Activated T-cell treated with anti-CD3 and anti-CD28 coated beads, Interleukin-2, amount 50 U/mL, for 72 hours (primary cell): Measurements from ENCODE around the gene ST3GAL5. TPM values are rescaled to one million over a fixed set of nuclear protein-coding genes. Genes with fewer than 3 reads are reported as not detected.
"Not testable (repeated sequence)": the region's sequence is repeated elsewhere in the genome, so short reads cannot be mapped to it uniquely, and the experiment has no call there.

Experiments
- ATAC-seq, 2 donors: fragments of 150-1000 bp; cut with Tn5 transposase; replicated peaks in 1 of 2; 2 replicates each; pipeline ENCODE4 v1.10.0; 2021; ENCODE audit warnings: moderate library complexity in 2 of 2, mild to moderate bottlenecking in 1 of 2
- DNase-seq, 2 donors: peaks; one replicate each; pipeline ENCODE4 v3.0.0; 2021 to 2022; ENCODE audit warnings: mixed read lengths in 1 of 2
- H3K27ac Mint-ChIP-seq: one replicate; pipeline ENCODE4 v1.8.0; 2022; ENCODE audit warnings: mild to moderate bottlenecking, moderate library complexity, mixed read lengths
- H3K27me3 Mint-ChIP-seq: one replicate; pipeline ENCODE4 v1.8.0; 2022; ENCODE audit warnings: low read depth, mixed read lengths
- H3K36me3 Mint-ChIP-seq, 2 donors: one replicate each; pipeline ENCODE4 v1.8.0; 2022; ENCODE audit warnings: mixed read lengths in 2 of 2, mild to moderate bottlenecking in 1 of 2; ENCODE audit not compliant: insufficient read depth in 2 of 2
- H3K4me1 Mint-ChIP-seq: one replicate; pipeline ENCODE4 v1.8.0; 2022; ENCODE audit warnings: low read depth, mixed read lengths
- H3K4me3 Mint-ChIP-seq, 2 donors: one replicate each; pipeline ENCODE4 v1.8.0; 2022; ENCODE audit warnings: mild to moderate bottlenecking in 2 of 2, mixed read lengths in 2 of 2, moderate library complexity in 2 of 2
- H3K9me3 Mint-ChIP-seq, 2 donors: one replicate each; pipeline ENCODE4 v1.8.0; 2022; ENCODE audit warnings: mixed read lengths in 2 of 2
- total RNA-seq, 2 donors: library from RNA; stranded (reverse); gene quantifications; one replicate each; pipeline ENCODE4 v1.2.3, GENCODE V29; 2022

Gene ST3GAL5
- total RNA-seq: 10 to 100 TPM; 10.4 to 11.3 TPM

- peak; percentile 88 to 89 for ATAC-seq
- peak within 1 kb of the TSS; percentile 91 for H3K27ac Mint-ChIP-seq
- peak within 1 kb of the TSS; percentile 87 to 97 for H3K4me3 Mint-ChIP-seq
- H3K36me3 Mint-ChIP-seq: peaks cover 0 to 3% of the 10 kb centered on the region in 2 donors
- H3K4me1 Mint-ChIP-seq: peaks cover 60% of the 10 kb centered on the region
- DNase-seq: peak; percentile 95 to 97
- no peaks in the 10 kb centered on the region for H3K9me3 Mint-ChIP-seq
- peaks cover 5% of the 10 kb centered on the region for H3K27me3 Mint-ChIP-seq
Measured at GRCh38 chr2:85888684-85889626, at the start of gene ST3GAL5. TSS of gene ST3GAL5 (minus strand) at chr2:85888990. CDS start at chr2:85888905, 85 bp downstream.

- H3K4me3 Mint-ChIP-seq: no peak overlapping the region
- H3K9me3 Mint-ChIP-seq: peaks cover 10 to 13% of the 10 kb centered on the region in 2 donors
- H3K36me3 Mint-ChIP-seq: peaks cover 6 to 11% of the 10 kb centered on the region in 2 donors
- no peak for ATAC-seq
- DNase-seq: no peak
- H3K4me1 Mint-ChIP-seq: peaks cover 10% of the 10 kb centered on the region
- H3K27ac Mint-ChIP-seq: no peak overlapping the region
- H3K27me3 Mint-ChIP-seq: peaks cover 5% of the 10 kb centered on the region
Measured at GRCh38 chr2:85938456-85938855, 49.7 kb upstream of the ST3GAL5 start.

GRCh38 chr2:85937069-85937439 is 48.3 kb upstream of the ST3GAL5 start:
- Mint-ChIP-seq H3K4me1 (peaks cover 16% of the 10 kb centered on the region), H3K27me3 (peaks cover 5% of the 10 kb centered on the region), H3K4me3 (no peak overlapping the region), H3K27ac (no peak overlapping the region), H3K36me3 (peaks cover 0 to under 1% of the 10 kb centered on the region in 2 donors), H3K9me3 (peaks cover under 1 to 4% of the 10 kb centered on the region in 2 donors)
- no peak for DNase-seq
- no peak for ATAC-seq

- DNase-seq (no peak), ATAC-seq (no peak)
- no peaks in the 10 kb centered on the region for H3K36me3 Mint-ChIP-seq
- no peak overlapping the region for H3K4me3 Mint-ChIP-seq
- H3K4me1 Mint-ChIP-seq: peaks cover 16% of the 10 kb centered on the region
- H3K27me3 Mint-ChIP-seq: peaks cover 5% of the 10 kb centered on the region
- no peak overlapping the region for H3K27ac Mint-ChIP-seq
- H3K9me3 Mint-ChIP-seq: peaks cover 0 to 3% of the 10 kb centered on the region in 2 donors
Measured at GRCh38 chr2:85936421-85937068, 47.8 kb upstream of the ST3GAL5 start.

- Mint-ChIP-seq H3K4me1 (peaks cover 16% of the 10 kb centered on the region), H3K4me3 (no peak overlapping the region), H3K27me3 (peaks cover 5% of the 10 kb centered on the region), H3K27ac (no peak overlapping the region), H3K36me3 (no peaks in the 10 kb centered on the region), H3K9me3 (no peaks in the 10 kb centered on the region)
- DNase-seq: no peak
- ATAC-seq: no peak
Measured at GRCh38 chr2:85935746-85936208, 47.0 kb upstream of the ST3GAL5 start.

- H3K27ac Mint-ChIP-seq: no peak overlapping the region
- peaks cover 16% of the 10 kb centered on the region for H3K4me1 Mint-ChIP-seq
- H3K9me3 Mint-ChIP-seq: no peaks in the 10 kb centered on the region
- H3K27me3 Mint-ChIP-seq: peaks cover 5% of the 10 kb centered on the region
- ATAC-seq: no peak
- H3K36me3 Mint-ChIP-seq: no peaks in the 10 kb centered on the region
- no peak overlapping the region for H3K4me3 Mint-ChIP-seq
- no peak for DNase-seq
Measured at GRCh38 chr2:85935170-85935745, 46.5 kb upstream of the ST3GAL5 start.

GRCh38 chr2:85933753-85934594 is 45.2 kb upstream of the ST3GAL5 start:
- Mint-ChIP-seq H3K36me3 (no peaks in the 10 kb centered on the region), H3K27ac (no peak overlapping the region), H3K27me3 (peaks cover under 1% of the 10 kb centered on the region), H3K4me1 (peaks cover 16% of the 10 kb centered on the region), H3K9me3 (no peaks in the 10 kb centered on the region), H3K4me3 (no peak overlapping the region)
- DNase-seq: peak in 1 of 2 donors; percentile 17
- peak; percentile 86 for ATAC-seq

GRCh38 chr2:85931151-85931550 is 42.4 kb upstream of the ST3GAL5 start:
- not testable (repeated sequence) for H3K27me3 Mint-ChIP-seq, H3K27ac Mint-ChIP-seq, ATAC-seq

GRCh38 chr2:85930129-85931124 is 41.6 kb upstream of the ST3GAL5 start:
- Mint-ChIP-seq H3K4me3 (no peak overlapping the region), H3K36me3 (no peaks in the 10 kb centered on the region), H3K9me3 (no peaks in the 10 kb centered on the region), H3K4me1 (peaks cover 22% of the 10 kb centered on the region), H3K27ac (no peak overlapping the region), H3K27me3 (no peaks in the 10 kb centered on the region)
- DNase-seq (no peak), ATAC-seq (no peak)

More at GRCh38 chr2:85931151-85931550, 42.4 kb upstream of the ST3GAL5 start:
- DNase-seq, H3K36me3 Mint-ChIP-seq, H3K9me3 Mint-ChIP-seq, H3K4me3 Mint-ChIP-seq: not testable (repeated sequence)
- H3K4me1 Mint-ChIP-seq: peaks cover 22% of the 10 kb centered on the region

GRCh38 chr2:85929096-85930050 is 40.6 kb upstream of the ST3GAL5 start:
- Mint-ChIP-seq H3K4me1 (peaks cover 26% of the 10 kb centered on the region), H3K9me3 (no peaks in the 10 kb centered on the region), H3K27me3 (no peaks in the 10 kb centered on the region), H3K27ac (no peak overlapping the region), H3K36me3 (no peaks in the 10 kb centered on the region), H3K4me3 (no peak overlapping the region)
- ATAC-seq (no peak), DNase-seq (no peak)
